AG10803 (cell line): ENCODE data around the gene NEUROD2.

ENCODE experiments used
- DNase-seq: peaks from one replicate; pipeline ENCODE4 v3.0.0; 2010; ENCODE audit warnings: low read depth
- H3K4me3 ChIP-seq: 2 replicates; pipeline ENCODE4 v1.5.1; 2011; ENCODE audit warnings: mild to moderate bottlenecking, low read length, control low read depth
- CTCF ChIP-seq: conservative IDR thresholded peaks from 2 replicates; pipeline ENCODE4 v1.5.1; 2011; ENCODE audit warnings: mild to moderate bottlenecking, low read length, control low read depth, inconsistent platforms

The NEUROD2 gene

GRCh38 chr17:39563476-39563875, 44.2 kb downstream of the NEUROD2 start:
- no peak for TF ChIP-seq CTCF
- no peak for DNase-seq
- H3K4me3 ChIP-seq = no peak overlapping the region

DNA sequence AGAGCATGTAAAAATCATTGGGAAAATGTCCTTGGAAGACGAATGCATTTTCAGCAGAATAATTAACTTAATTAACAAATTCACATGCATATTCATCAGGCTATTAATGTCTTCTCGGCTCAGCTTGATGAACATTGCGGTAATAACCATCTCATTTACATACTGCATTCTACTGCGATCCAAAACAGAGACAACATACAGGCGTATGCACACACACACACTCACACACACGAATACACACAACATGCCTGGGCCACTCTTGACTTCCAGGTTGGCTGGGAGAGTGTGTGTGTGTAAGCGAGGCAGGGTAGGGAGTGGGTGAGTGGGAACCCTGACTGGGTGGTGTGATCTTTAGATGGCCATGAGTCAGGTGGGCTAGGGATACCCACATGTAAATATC, 44.7 kb downstream of the NEUROD2 start:
- TF ChIP-seq CTCF = no peak
- DNase-seq = no peak
- H3K4me3 ChIP-seq = no peak overlapping the region

DNA sequence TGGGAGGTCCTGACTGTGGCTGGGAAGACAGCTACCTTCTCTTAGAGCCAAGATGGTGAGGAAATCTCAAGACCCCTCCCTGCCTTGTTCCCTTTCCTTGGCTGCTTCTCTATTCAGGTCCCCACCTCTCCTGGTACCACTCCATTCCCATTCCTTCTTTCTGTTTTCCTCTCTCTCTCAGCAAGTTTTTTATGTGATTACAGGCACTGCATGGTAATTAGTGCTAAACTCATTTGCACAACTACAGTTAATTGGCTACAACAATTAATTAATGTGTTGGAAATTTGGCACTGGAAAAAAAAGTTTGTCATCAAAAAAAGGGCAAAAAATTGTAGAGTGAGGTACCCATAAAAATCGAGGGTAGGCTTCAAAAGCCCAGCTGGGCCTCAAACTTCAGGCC, 45.3 kb downstream of the NEUROD2 start:
- no peak for TF ChIP-seq CTCF
- no peak for DNase-seq
- H3K4me3 ChIP-seq = no peak overlapping the region

DNA sequence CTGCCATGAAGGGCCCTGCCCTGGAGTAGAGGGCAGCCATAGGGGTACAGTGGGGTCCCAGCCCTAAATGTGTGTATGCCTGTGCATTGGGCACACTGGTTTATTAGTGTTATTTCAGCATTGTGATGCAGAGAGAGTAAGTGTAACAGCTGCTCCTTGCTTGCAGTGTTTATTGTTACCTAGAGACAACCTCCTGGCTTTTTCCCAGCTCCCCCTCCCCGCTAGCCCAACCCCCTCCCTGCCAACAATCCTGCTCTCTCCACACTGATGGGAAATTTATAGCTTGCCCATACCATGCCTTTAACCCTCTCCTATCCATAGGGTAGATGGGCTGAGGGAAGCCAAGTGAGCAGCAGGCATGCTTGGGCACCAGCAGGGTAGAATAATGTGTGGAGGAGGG, 51.3 kb downstream of the NEUROD2 start:
- DNase-seq = no peak
- no peak for TF ChIP-seq CTCF
- H3K4me3 ChIP-seq = no peak overlapping the region

DNA sequence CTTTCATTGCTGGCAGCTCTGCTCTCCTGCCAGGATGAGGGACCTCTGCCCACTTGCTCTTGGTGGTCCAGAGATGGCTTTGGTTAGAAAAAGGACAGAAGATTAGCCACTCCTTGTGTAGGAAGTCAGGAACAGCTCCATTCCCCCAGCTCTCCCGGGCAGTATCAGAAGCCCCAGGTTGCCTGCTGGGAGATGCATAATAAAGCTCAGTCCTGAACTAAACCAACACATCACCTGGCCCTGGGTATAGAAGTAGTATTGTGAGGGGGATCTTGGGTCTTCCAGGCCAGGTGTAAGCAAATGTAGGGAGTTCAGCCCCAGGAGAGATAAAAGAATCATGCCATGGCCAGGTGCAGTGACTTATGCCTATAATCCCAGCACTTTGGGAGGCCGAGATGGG, 52.4 kb downstream of the NEUROD2 start:
- TF ChIP-seq CTCF = no peak
- H3K4me3 ChIP-seq = no peak overlapping the region
- DNase-seq = no peak
